ENCODE data around the gene CDS2.

The CDS2 gene

GRCh38 chr20:5153612-5154542 is 27.1 kb downstream of the CDS2 start:
- DNase-seq: no peak

DNA sequence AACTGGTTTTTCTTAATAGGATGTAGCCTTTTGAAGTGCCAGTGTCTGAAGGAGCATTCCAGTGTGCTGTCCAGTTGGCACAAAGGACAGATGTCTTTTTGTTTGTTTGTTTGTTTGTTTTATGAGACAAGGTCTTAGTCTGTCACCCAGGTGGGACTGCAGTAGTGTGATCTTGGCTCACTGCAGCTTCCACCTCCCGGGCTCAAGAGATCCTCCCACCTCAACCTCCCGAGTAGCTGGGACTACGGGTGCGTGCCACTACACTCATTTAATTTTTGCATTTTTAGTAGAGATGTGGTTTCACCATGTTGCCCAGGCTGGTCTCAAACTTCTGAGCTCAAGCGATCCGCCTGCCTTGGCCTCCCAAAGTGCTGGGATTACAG is 27.7 kb downstream of the CDS2 start:
- DNase-seq: no peak

- no peak for DNase-seq
These were observed 28.6 kb downstream of the CDS2 start for GRCh38 chr20:5155404-5155803.

DNA sequence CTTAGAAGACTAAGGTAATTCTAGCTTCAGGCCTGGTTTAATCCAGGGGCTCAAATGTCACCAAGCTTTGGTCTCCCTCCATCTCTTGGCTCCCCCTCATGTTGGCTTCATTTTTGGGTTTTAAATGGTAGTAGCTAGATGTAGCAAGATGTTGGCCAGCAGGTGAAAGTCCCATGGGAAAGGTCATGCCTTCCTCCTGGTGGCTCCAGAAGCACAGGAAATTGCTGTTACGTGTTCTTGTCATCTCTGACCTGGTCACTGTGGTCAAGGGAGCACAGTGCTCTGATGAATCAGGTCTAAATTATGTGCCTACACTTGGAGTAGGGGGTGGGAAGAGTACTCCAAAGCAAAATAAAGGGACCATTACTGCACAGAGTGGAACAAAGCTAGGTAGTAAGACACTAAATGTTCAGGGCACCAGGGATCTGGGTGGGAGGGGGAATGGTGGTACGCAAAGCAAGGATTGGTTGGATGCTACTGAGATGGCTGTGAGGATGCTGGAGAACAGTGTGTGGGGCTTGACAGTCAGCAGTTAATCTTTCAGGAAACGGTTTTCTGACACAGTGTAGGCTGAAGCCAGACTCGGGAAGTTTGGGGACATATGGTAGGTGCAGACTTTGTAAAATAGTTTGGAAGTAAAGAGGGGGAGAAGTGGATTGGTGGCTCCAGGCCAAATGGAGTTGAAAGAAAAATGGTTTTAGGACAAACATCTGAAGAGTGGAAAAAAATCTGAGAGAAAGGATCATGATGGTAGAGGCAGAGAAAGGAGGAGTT is 30.1 kb downstream of the CDS2 start:
- DNase-seq: no peak

- no peak for DNase-seq
These were observed 33.1 kb downstream of the CDS2 start for GRCh38 chr20:5159928-5160327.

DNA sequence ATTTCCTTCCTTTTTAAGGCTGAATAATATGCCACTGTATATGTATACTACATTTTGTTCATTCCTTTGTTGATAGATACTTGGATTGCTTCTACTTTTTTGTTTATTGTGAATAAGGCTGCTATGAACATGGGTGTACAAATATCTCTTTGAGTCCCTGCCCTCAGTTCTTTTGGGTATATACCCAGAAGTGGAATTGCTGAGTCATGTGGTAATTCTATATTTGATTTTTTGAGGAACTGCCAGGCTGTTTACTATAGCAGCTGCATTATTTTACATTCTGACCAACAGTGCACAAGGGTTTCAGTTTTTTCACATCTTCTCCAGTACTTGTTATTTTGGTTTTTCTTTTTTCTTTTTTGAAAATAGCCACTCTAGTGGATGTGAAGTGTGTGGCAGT is 34.1 kb downstream of the CDS2 start:
- DNase-seq: no peak

DNA sequence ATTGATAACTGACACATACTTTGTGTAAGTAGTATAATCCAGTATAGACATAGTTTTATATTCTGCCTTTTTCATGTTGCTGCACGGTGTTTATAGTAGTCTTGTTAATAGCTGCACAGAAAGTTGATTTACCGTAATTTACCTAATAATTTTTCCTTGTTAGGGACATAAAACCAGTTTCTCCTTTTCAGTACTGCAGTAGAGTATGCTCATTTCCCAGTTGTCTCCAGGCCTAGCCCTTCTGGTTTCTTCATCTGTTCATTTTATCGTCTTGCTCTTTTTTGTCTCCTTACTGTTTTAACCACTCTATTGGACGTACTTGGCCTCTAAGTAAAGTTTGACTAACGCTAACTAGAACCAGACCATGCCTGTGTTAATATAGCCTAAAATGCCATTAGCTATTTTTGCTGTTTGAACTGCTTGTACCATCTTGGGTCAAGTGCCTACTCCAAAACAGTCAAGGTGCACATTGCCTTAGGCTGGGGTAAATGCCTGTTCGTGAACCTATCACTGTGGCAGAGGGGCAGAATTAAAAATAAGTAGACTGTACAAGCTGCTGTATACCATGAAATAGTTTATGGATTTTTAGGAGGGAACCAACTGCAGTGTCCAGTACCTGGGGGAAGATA is 34.8 kb downstream of the CDS2 start:
- no peak for DNase-seq

GRCh38 chr20:5164645-5165625 is 38.1 kb downstream of the CDS2 start:
- no peak for DNase-seq

DNA sequence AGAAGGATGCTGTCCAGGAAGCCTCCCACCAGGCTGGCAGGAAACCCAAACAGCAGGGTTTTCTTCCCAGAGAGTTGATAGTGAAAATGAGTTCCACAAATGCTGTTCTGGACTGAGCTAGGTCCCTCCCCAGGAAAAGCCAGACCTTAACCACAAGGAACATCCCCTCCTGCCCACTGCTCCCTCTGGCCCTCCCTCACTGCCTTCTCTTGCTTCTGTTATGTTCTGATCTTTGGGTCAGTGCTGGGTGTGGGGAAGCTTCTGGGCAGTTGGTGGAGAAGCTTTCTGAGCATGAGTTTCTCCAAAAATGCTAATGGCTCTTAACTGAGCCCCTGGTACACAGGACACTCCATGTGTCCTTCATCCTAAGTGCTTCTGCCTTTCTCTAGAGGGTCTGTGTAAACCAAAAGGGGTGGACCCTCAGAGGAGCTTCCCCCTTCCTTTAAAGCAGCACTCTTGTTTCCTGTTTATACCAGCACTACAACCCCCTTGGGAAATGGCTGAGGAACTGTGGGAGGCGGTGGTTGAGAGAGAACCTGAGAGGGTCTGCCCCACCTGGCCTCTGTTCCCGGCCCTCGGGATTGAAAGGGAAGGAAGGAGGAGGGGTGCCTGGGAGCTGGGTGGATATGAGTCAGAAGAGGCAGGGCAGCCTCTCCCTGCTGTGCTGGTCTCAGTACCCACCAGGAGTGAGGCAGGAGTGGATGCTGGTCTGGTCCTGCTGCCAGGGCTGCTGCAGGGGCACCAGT is 42.0 kb downstream of the CDS2 start:
- DNase-seq: no peak

GRCh38 chr20:5170341-5170740 is 43.5 kb downstream of the CDS2 start:
- no peak for DNase-seq

DNA sequence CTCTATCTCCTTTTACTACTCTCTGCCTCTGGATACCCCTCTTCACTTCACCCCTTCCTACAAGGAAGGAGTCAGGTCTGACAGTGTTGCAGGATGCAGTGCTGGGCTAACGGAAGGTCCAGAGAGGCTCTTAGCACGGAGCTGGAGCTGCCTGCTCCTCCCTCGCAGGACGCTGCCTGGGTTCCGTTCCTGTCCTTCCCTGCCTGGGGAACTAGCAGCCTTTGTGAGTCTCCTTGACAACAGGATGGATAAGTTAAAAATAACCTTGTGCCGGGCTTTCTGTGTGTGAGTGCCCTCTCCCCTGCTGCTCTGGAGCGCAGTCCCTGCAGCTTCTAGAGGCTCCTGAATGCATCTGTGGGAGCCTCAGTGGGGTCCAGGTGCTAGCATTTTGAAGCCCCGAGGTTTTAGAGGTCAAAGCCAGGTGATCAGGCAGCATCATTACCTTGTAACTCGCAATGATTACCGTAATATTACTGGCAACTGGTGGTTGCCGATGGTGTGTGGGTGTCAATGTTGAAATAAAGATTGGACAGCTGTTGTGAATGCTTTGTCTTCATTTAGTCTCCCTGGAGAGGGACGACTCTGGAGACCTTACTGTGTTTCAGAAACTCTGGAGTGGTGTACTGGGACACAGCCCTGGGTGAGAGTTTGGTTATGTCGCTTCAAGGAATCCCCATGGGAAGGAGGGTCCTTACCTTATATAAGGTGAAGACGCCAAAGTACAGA is 44.4 kb downstream of the CDS2 start:
- no peak for DNase-seq

GRCh38 chr20:5171790-5172164 is 45.0 kb downstream of the CDS2 start:
- no peak for DNase-seq

- no peak for DNase-seq
These were observed 45.4 kb downstream of the CDS2 start for GRCh38 chr20:5172167-5172601.

- DNase-seq: no peak
These were observed 46.2 kb downstream of the CDS2 start for GRCh38 chr20:5172903-5173463.

GRCh38 chr20:5173751-5174150 is 46.9 kb downstream of the CDS2 start:
- DNase-seq: no peak

GRCh38 chr20:5177071-5177470 is 50.3 kb downstream of the CDS2 start:
- DNase-seq: no peak

DNA sequence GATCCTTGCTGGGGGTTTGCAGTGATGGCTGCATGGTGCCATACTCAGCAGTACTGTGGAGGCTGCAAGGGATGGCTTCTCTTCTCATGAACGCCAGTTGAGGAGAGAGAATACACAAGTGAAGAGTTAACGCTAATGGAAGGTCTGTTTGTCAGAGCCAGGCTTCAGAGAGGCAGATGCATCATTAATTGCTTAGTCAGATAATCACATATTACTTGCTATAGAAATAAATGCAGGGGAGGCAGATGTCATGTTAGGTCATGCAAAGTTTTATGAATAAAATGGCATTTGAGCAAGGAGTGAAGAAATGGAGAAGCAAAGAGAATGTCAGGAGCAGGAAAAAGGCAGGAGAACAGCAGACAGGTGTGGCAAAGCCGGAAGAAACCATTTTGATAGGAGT is 51.2 kb downstream of the CDS2 start:
- DNase-seq: no peak

GRCh38 chr20:5180421-5180820 is 53.6 kb downstream of the CDS2 start:
- no peak for DNase-seq

DNA sequence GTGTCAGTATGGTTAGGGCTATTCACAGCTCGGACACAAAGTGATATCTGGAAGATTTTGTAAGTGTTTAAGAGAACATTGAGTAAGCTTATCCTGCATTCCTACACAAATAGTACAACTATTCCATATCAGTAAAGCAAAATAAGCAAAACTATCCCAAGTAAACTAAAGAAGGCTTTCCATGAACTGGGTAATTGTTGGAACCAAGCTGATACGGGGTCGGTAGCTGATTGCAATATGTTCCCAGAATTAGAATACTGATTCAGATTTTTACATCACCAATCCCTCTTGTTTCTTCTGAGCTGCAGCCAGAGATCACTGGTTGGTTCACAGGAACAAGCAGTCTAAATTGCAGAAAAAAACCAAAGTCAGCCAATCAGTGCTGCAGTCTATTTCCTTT is 54.1 kb downstream of the CDS2 start:
- DNase-seq: no peak

DNA sequence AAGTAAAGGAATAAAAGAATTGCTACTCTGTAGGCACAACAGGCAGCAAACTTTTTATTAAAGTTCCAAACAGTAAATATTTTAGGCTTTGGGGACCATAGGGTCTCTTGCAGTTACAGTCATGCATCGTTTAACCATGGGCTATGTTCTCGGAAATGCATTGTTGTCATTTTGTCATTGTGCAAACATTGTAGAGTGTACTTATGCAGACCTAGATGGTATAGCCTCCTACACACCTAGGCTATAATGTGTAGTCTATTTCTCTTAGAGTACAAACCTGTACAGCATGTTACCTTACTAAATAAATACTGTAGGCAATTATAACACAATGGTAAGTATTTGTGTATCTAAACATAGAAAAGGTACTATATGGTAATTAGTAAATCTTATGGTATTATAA is 54.7 kb downstream of the CDS2 start:
- no peak for DNase-seq

DNA sequence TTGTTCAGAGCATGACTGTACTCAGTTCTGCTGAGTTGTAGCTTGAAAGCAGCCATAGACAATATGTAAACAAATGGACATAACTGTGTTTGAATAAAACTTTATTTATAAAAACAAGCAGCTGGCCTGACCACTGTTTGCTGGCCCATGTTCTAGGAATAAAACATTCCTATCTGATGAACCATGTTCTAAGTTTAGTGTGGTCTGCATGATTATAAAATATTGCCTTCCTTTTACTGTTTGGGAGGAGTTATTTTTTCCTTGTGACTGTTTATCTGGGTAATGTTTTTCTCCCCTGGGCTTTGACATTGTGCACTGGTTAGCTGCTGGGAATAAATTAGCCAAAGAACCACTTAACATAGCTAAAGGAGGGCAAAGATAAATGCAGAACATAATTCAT is 55.1 kb downstream of the CDS2 start:
- no peak for DNase-seq

Data from effector CD8-positive, alpha-beta T cell (primary cell).